Measurements from ENCODE around the gene CHSY1.

The CHSY1 gene

GRCh38 chr15:101187820-101188636, 63.8 kb downstream of the CHSY1 start:
- no peak for DNase-seq (ENCODE audit: low spot score)

GRCh38 chr15:101185770-101186169, 66.1 kb downstream of the CHSY1 start:
- no peak for DNase-seq (ENCODE audit: low spot score)

- no peak for DNase-seq (ENCODE audit: low spot score)
These were observed 66.5 kb downstream of the CHSY1 start for GRCh38 chr15:101185336-101185735.

GRCh38 chr15:101184830-101185229, 67.0 kb downstream of the CHSY1 start:
- DNase-seq (ENCODE audit: low spot score) = no peak

- no peak for DNase-seq (ENCODE audit: low spot score)
These were observed 67.9 kb downstream of the CHSY1 start for GRCh38 chr15:101183931-101184305.

- DNase-seq (ENCODE audit: low spot score) = no peak
These were observed 68.5 kb downstream of the CHSY1 start for GRCh38 chr15:101183226-101183930.

GRCh38 chr15:101182215-101182614, 69.6 kb downstream of the CHSY1 start:
- no peak for DNase-seq (ENCODE audit: low spot score)

GRCh38 chr15:101181349-101181748, 70.5 kb downstream of the CHSY1 start:
- no peak for DNase-seq (ENCODE audit: low spot score)

GRCh38 chr15:101180620-101181307, 71.1 kb downstream of the CHSY1 start:
- DNase-seq (ENCODE audit: low spot score) = no peak

GRCh38 chr15:101179341-101180153, 72.3 kb downstream of the CHSY1 start:
- no peak for DNase-seq (ENCODE audit: low spot score)

GRCh38 chr15:101178931-101179330, 72.9 kb downstream of the CHSY1 start:
- no peak for DNase-seq (ENCODE audit: low spot score)

GRCh38 chr15:101178479-101178878, 73.4 kb downstream of the CHSY1 start:
- no peak for DNase-seq (ENCODE audit: low spot score)

- DNase-seq (ENCODE audit: low spot score) = no peak
These were observed 74.0 kb downstream of the CHSY1 start for GRCh38 chr15:101177866-101178265.

- no peak for DNase-seq (ENCODE audit: low spot score)
These were observed 75.2 kb downstream of the CHSY1 start for GRCh38 chr15:101176625-101177024.

GRCh38 chr15:101175401-101175800, 76.4 kb downstream of the CHSY1 start:
- DNase-seq (ENCODE audit: low spot score) = no peak

GRCh38 chr15:101174152-101174920, 77.5 kb downstream of the CHSY1 start:
- no peak for DNase-seq (ENCODE audit: low spot score)

GRCh38 chr15:101173233-101174119, 78.4 kb downstream of the CHSY1 start:
- no peak for DNase-seq (ENCODE audit: low spot score)

- no peak for DNase-seq (ENCODE audit: low spot score)
These were observed 79.3 kb downstream of the CHSY1 start for GRCh38 chr15:101172501-101173071.

GRCh38 chr15:101171954-101172353, 79.9 kb downstream of the CHSY1 start:
- DNase-seq (ENCODE audit: low spot score) = no peak

All from LoVo (cell line).